ENCODE results near the gene HOXC12.

Gene HOXC12

GRCh38 chr12:53967421-53967925 is 12.8 kb downstream of the HOXC12 start:
- Histone ChIP-seq H3K9ac (no peak overlapping the region), H3K27ac (no peak overlapping the region), H3K4me2 (no peak overlapping the region), H4K20me1 (ENCODE audit: insufficient read depth) (no peaks in the 10 kb centered on the region), H3K36me3 (ENCODE audit: insufficient read depth) (no peaks in the 10 kb centered on the region), H3K79me2 (ENCODE audit: insufficient read depth, low read depth) (no peaks in the 10 kb centered on the region), H3K4me1 (ENCODE audit: low read depth, poor library complexity, severe bottlenecking) (no peaks in the 10 kb centered on the region), H2AFZ (ENCODE audit: low read depth) (no peak overlapping the region), H3K4me3 (IDR thresholded peaks at IDR 0.05; ENCODE audit: insufficient read depth, low read depth, low read length) (no peak overlapping the region), H3K27me3 (ENCODE audit: insufficient read depth, low read depth) (peaks cover 100% of the 10 kb centered on the region)
- TF ChIP-seq CTCF (conservative IDR thresholded peaks at IDR 0.05; ENCODE audit: low read depth, low read length), result no peak

- no peak for TF ChIP-seq CTCF (conservative IDR thresholded peaks at IDR 0.05; ENCODE audit: low read depth, low read length)
- H3K4me2 ChIP-seq, result no peak overlapping the region
- H3K27ac ChIP-seq, result no peak overlapping the region
- H3K27me3 ChIP-seq (ENCODE audit: insufficient read depth, low read depth), result peaks cover 100% of the 10 kb centered on the region
- no peaks in the 10 kb centered on the region for H3K4me1 ChIP-seq (ENCODE audit: low read depth, poor library complexity, severe bottlenecking)
- no peaks in the 10 kb centered on the region for H3K79me2 ChIP-seq (ENCODE audit: insufficient read depth, low read depth)
- no peak overlapping the region for H3K9ac ChIP-seq
- no peaks in the 10 kb centered on the region for H4K20me1 ChIP-seq (ENCODE audit: insufficient read depth)
- H3K36me3 ChIP-seq (ENCODE audit: insufficient read depth), result no peaks in the 10 kb centered on the region
- no peak overlapping the region for H2AFZ ChIP-seq (ENCODE audit: low read depth)
- no peak overlapping the region for H3K4me3 ChIP-seq (IDR thresholded peaks at IDR 0.05; ENCODE audit: insufficient read depth, low read depth, low read length)
Observed at GRCh38 chr12:53968214-53969127, 13.8 kb downstream of the HOXC12 start.

- Histone ChIP-seq H3K4me1 (ENCODE audit: low read depth, poor library complexity, severe bottlenecking) (no peaks in the 10 kb centered on the region), H2AFZ (ENCODE audit: low read depth) (no peak overlapping the region), H3K9ac (no peak overlapping the region), H3K79me2 (ENCODE audit: insufficient read depth, low read depth) (no peaks in the 10 kb centered on the region), H3K36me3 (ENCODE audit: insufficient read depth) (no peaks in the 10 kb centered on the region), H3K27ac (no peak overlapping the region), H3K4me2 (no peak overlapping the region), H3K4me3 (IDR thresholded peaks at IDR 0.05; ENCODE audit: insufficient read depth, low read depth, low read length) (no peak overlapping the region), H3K27me3 (ENCODE audit: insufficient read depth, low read depth) (peaks cover 100% of the 10 kb centered on the region), H4K20me1 (ENCODE audit: insufficient read depth) (no peaks in the 10 kb centered on the region)
- TF ChIP-seq CTCF (conservative IDR thresholded peaks at IDR 0.05; ENCODE audit: low read depth, low read length), result no peak
Observed at GRCh38 chr12:53969588-53970259, 15.0 kb downstream of the HOXC12 start.

GRCh38 chr12:53970451-53970850 is 15.7 kb downstream of the HOXC12 start:
- no peaks in the 10 kb centered on the region for H4K20me1 ChIP-seq (ENCODE audit: insufficient read depth)
- no peaks in the 10 kb centered on the region for H3K79me2 ChIP-seq (ENCODE audit: insufficient read depth, low read depth)
- H3K36me3 ChIP-seq (ENCODE audit: insufficient read depth), result no peaks in the 10 kb centered on the region
- peaks cover 100% of the 10 kb centered on the region for H3K27me3 ChIP-seq (ENCODE audit: insufficient read depth, low read depth)
- no peak for TF ChIP-seq CTCF (conservative IDR thresholded peaks at IDR 0.05; ENCODE audit: low read depth, low read length)
- no peak overlapping the region for H3K27ac ChIP-seq
- H3K9ac ChIP-seq, result no peak overlapping the region
- H3K4me1 ChIP-seq (ENCODE audit: low read depth, poor library complexity, severe bottlenecking), result peaks cover 2% of the 10 kb centered on the region
- H2AFZ ChIP-seq (ENCODE audit: low read depth), result no peak overlapping the region
- no peak overlapping the region for H3K4me3 ChIP-seq (IDR thresholded peaks at IDR 0.05; ENCODE audit: insufficient read depth, low read depth, low read length)
- no peak overlapping the region for H3K4me2 ChIP-seq
